NCI-H2081 (cell line): ENCODE data around the gene CLDN15.
"Not testable (repeated sequence)": the region's sequence is repeated elsewhere in the genome, so short reads cannot be mapped to it uniquely, and the experiment has no call there.

Source experiments
- DNase-seq, 2 experiments: peaks; one replicate each; lab custom pipeline; 2025; lab: John Stamatoyannopoulos, UW

The CLDN15 gene

GRCh38 chr7:101199522-101199921 lies 38.1 kb downstream of the CLDN15 start:
- DNase-seq = not testable (repeated sequence)

DNA sequence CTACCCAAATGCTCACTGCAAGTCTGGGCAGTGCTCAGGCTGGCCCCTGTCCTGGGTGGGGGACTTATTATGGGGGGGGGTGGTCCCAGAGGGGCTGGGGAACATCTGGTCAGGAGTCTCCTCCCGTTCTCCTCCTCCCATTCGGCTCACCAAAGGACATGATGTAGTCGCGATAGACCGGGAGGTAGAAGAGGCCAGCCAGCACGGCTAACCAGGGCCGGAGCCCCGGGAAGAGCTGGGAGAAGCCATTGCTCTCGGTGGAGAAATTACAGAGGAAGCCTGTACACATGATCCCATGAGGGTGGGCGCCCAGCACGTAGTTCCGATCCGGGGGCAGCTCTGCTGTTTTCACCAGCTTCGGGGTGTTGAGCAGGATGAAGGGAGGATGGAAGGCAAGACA lies 39.1 kb downstream of the CLDN15 start:
- DNase-seq = no peak

DNA sequence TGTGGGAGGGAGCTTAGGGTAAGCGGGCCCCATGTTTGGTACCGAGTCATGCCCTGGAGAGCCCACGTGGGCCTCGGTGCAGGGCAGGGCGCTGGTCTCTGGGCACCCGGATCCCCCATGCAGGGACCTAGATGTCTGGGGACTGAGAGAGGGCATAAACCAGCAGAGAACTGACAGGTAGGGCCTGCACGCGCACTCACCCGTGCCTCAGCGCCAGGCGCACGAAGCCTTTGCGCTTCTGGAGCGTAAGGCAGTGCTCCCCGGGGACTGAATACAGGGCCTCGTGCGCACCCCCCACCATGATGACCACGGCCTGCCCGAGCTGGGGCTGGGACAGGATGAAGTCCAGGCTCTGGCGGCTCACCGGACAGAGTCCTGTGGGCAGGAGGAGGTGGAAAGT lies 39.6 kb downstream of the CLDN15 start:
- no peak for DNase-seq

GRCh38 chr7:101195884-101196283 lies 41.7 kb downstream of the CLDN15 start:
- DNase-seq = no peak

DNA sequence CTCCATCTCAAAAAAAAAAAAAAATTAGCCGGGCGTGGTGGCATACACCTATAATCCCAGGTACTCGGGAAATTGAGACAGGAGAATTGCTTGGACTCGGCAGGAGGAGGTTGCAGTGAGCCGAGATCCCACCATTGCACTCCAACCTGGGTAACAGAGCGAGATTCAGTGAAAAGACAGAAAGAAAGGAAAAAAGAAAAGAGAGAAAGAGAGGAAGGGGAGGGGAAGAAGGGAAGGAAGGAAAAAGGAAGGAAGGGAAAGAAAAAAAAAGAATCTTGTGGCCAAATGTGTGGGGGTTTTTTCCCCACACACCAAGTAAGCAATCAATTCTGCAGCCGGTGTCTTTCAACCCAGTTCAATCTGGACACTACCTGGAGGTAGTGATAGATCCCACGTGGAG lies 48.5 kb downstream of the CLDN15 start:
- no peak for DNase-seq

DNA sequence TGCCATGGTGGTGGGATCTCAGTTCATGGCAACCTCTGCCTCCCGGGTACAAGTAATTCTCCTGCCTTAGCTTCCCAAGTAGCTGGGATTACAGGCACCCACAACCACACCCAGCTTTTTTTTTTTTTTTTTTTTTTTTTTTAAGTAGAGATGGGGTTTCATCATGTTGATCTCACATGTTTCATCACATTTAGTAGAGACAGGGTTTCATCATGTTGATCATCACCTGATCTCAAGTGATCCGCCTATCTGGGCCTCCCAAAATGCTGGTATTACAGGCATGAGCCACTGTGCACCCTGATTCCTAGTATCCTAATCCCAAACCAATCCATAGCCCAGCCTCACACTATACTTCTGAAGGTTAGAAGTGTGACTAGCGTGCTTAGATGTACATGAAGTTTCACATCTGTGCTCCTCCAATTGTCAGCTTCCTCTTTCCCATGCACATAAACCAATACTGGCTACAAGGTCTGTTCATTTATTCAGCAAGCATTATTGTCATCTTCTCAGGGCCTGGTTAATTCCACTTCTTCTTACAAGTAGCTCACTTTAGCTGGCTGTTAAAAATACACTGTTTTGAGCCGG lies 50.7 kb downstream of the CLDN15 start:
- DNase-seq = no peak

GRCh38 chr7:101186194-101186593 lies 51.4 kb downstream of the CLDN15 start:
- DNase-seq = no peak

GRCh38 chr7:101185258-101185839 lies 52.3 kb downstream of the CLDN15 start:
- DNase-seq = no peak
